GM13977 (cell line): Measurements from ENCODE around the gene KIF26B.
"Not testable (repeated sequence)": the region's sequence is repeated elsewhere in the genome, so short reads cannot be mapped to it uniquely, and the experiment has no call there.

Source experiments
- DNase-seq: peaks from one replicate; pipeline ENCODE4 v3.0.0; 2012; ENCODE audit warnings: low spot score
- CTCF ChIP-seq: IDR thresholded peaks from 2 replicates; pipeline ENCODE4 v1.5.1; 2012; ENCODE audit warnings: mild to moderate bottlenecking, control low read depth; ENCODE audit not compliant: insufficient read depth; ENCODE audit errors: extremely low read depth, missing control alignments
- in situ Hi-C: fragments of 300-500 bp; cut with MboI; formaldehyde crosslinking; loops from one replicate; pipeline ENCODE4 v1.12.0; 2022; ENCODE audit warnings: low sequenced_read_pairs, low pct_unique_long_range_greater_than_20kb, mixed read lengths, inconsistent platforms; ENCODE audit not compliant: unreplicated experiment

Gene KIF26B

GRCh38 chr1:245715291-245715701, 560.5 kb downstream of the KIF26B start:
- DNase-seq: no peak
- in situ Hi-C loops: no loop called here
- TF ChIP-seq CTCF: no peak

GRCh38 chr1:245715970-245716369, 561.2 kb downstream of the KIF26B start:
- no peak for DNase-seq
- in situ Hi-C loops: no loop called here
- no peak for TF ChIP-seq CTCF

- DNase-seq: no peak
- no peak for TF ChIP-seq CTCF
- in situ Hi-C loops: no loop called here
Observed at GRCh38 chr1:245716561-245716960, 561.8 kb downstream of the KIF26B start.

GRCh38 chr1:245717611-245718010, 562.8 kb downstream of the KIF26B start:
- DNase-seq: no peak
- TF ChIP-seq CTCF: no peak
- in situ Hi-C loops: no loop called here

GRCh38 chr1:245718123-245718522, 563.3 kb downstream of the KIF26B start:
- in situ Hi-C loops: no loop called here
- TF ChIP-seq CTCF: no peak
- no peak for DNase-seq

- TF ChIP-seq CTCF: no peak
- in situ Hi-C loops: no loop called here
- no peak for DNase-seq
Observed at GRCh38 chr1:245718951-245719350, 564.2 kb downstream of the KIF26B start.

- no peak for TF ChIP-seq CTCF
- DNase-seq: no peak
- in situ Hi-C loops: no loop called here
Observed at GRCh38 chr1:245721488-245721887, 566.7 kb downstream of the KIF26B start.

GRCh38 chr1:245728035-245728434, 573.2 kb downstream of the KIF26B start:
- DNase-seq, in situ Hi-C loops: not testable (repeated sequence)
